HCT116 (cell line): ENCODE data around the gene ITGAL. TPM values are rescaled to one million over a fixed set of nuclear protein-coding genes. Genes with fewer than 3 reads are reported as not detected.

ENCODE experiments used
- ATAC-seq: fragments of 200-7000 bp; cut with Tn5 transposase; 2 replicates; pipeline ENCODE4 v1.9.1; 2020; ENCODE audit warnings: mild to moderate bottlenecking, moderate library complexity
- BruUV-seq: library from RNA; stranded (reverse); fragments of 400-500 nt; replicated peaks from 2 replicates; lab custom pipeline; 2021; lab: Mats Ljungman, UMichigan
- CTCF ChIA-PET: fragments of 300-600 bp; sonication (Branson Sonifier 250); formaldehyde crosslinking; loops from one replicate; lab custom pipeline; 2021; ENCODE audit warnings: antibody characterized with exemption; lab: Charles Lee
- POLR2A ChIA-PET: fragments of 300-600, 350-600 bp; sonication (Branson Sonifier 250); formaldehyde crosslinking; loops from one replicate; lab custom pipeline; 2021; ENCODE audit warnings: antibody characterized with exemption; lab: Charles Lee
- RAD21 ChIA-PET, 2 experiments: fragments of 300-600 bp; sonication (Branson Sonifier 250); formaldehyde crosslinking; loops; one replicate each; lab custom pipeline; 2023; ENCODE audit warnings: low total read pairs in 2 of 2; ENCODE audit not compliant: uncharacterized antibody in 2 of 2, unreplicated experiment in 2 of 2, low non-redundant PET in 1 of 2; lab: Charles Lee
- DNase-seq: peaks from one replicate; pipeline ENCODE4 v3.0.0-alpha.2; 2010; ENCODE audit warnings: low read depth, low spot score
- H2AFZ ChIP-seq: fragments of 200-600 bp; shearing (Covaris generic), sonication (generic); 2 replicates; pipeline ENCODE4 v1.6.1; 2017; ENCODE audit warnings: low read depth, mixed run types, mixed read lengths, antibody characterized with exemption, low read length; ENCODE audit not compliant: poor library complexity, severe bottlenecking
- H3K27ac ChIP-seq: 2 replicates; pipeline ENCODE4 v1.5.1; 2012; ENCODE audit warnings: low read depth, low read length
- H3K27me3 ChIP-seq: fragments of 200-600 bp; sonication (generic); 2 replicates; pipeline ENCODE4 v1.6.1; 2016; ENCODE audit warnings: mixed run types, low read length, mixed read lengths; ENCODE audit not compliant: insufficient read depth
- H3K36me3 ChIP-seq, 2 experiments: fragments of 200-500 bp in 1 of 2; fragments of 200-600 bp in 1 of 2; sonication (Bioruptor generic) in 1 of 2; sonication (generic) in 1 of 2; 2 replicates each; pipeline versions ENCODE4 v1.5.1 to v1.6.1; 2014 to 2016; ENCODE audit warnings: low read length in 2 of 2, inconsistent platforms in 1 of 2, mixed read lengths in 1 of 2, mixed run types in 1 of 2; ENCODE audit not compliant: insufficient read depth in 2 of 2, control insufficient read depth in 1 of 2
- H3K4me1 ChIP-seq, 2 experiments: fragments of 200-600 bp in 1 of 2; sonication (generic) in 1 of 2; 2 replicates each; pipeline versions ENCODE4 v1.5.1 to v1.6.1; 2012 to 2017; ENCODE audit warnings: low read length in 2 of 2, inconsistent platforms in 1 of 2, mild to moderate bottlenecking in 1 of 2, mixed read lengths in 1 of 2, mixed run types in 1 of 2, moderate library complexity in 1 of 2; ENCODE audit not compliant: insufficient read depth in 2 of 2, control insufficient read depth in 1 of 2
- H3K4me2 ChIP-seq: fragments of 200-600 bp; sonication (generic); 2 replicates; pipeline ENCODE4 v1.6.1; 2017; ENCODE audit warnings: mixed run types, low read length, mixed read lengths
- H3K4me3 ChIP-seq, 2 experiments: fragments of 200-600 bp in 1 of 2; sonication (generic) in 1 of 2; replicated peaks in 1 of 2; 2 replicates each; pipeline ENCODE4 v1.5.1; 2011 to 2016; ENCODE audit warnings: low read length in 2 of 2, control low read depth in 1 of 2, low read depth in 1 of 2, mild to moderate bottlenecking in 1 of 2, mixed read lengths in 1 of 2, mixed run types in 1 of 2
- H3K79me2 ChIP-seq: fragments of 200-600 bp; sonication (generic); 2 replicates; pipeline ENCODE4 v1.6.1; 2017; ENCODE audit warnings: mild to moderate bottlenecking, mixed run types, low read length, moderate library complexity, mixed read lengths; ENCODE audit not compliant: insufficient read depth
- H3K9ac ChIP-seq: fragments of 200-600 bp; sonication (generic); 2 replicates; pipeline ENCODE4 v1.6.1; 2016; ENCODE audit warnings: low read length, mixed read lengths
- H3K9me2 ChIP-seq: fragments of 200-600 bp; sonication (generic), shearing (Covaris generic); 2 replicates; pipeline ENCODE4 v1.6.1; 2017; ENCODE audit warnings: mixed run types, mild to moderate bottlenecking, moderate library complexity; ENCODE audit not compliant: insufficient read depth
- H3K9me3 ChIP-seq, 2 experiments: fragments of 200-500 bp in 1 of 2; fragments of 200-600 bp in 1 of 2; sonication (Bioruptor generic) in 1 of 2; sonication (generic) in 1 of 2; 2 replicates each; pipeline ENCODE4 v1.6.1; 2014 to 2017; ENCODE audit warnings: low read length in 2 of 2, mixed read lengths in 2 of 2, inconsistent platforms in 1 of 2, low read depth in 1 of 2, mild to moderate bottlenecking in 1 of 2, mixed run types in 1 of 2, moderate library complexity in 1 of 2; ENCODE audit not compliant: control insufficient read depth in 1 of 2, insufficient read depth in 1 of 2
- H4K20me1 ChIP-seq: fragments of 200-600 bp; sonication (generic), shearing (Covaris generic); 2 replicates; pipeline ENCODE4 v1.6.1; 2017; ENCODE audit warnings: mixed run types, mild to moderate bottlenecking, moderate library complexity; ENCODE audit not compliant: insufficient read depth
- CBX3 ChIP-seq: IDR thresholded peaks from 2 replicates; pipeline ENCODE4 v1.6.1; 2012; ENCODE audit warnings: low read depth
- CEBPB ChIP-seq: IDR thresholded peaks from 2 replicates; pipeline ENCODE4 v1.6.1; 2012; ENCODE audit warnings: low read depth
- EZH2 ChIP-seq: fragments of 200-600 bp; sonication (generic); IDR thresholded peaks from 2 replicates; pipeline ENCODE4 v1.6.1; 2017; ENCODE audit warnings: antibody characterized with exemption, mixed run types
- FOSL1 ChIP-seq: IDR thresholded peaks from 2 replicates; pipeline ENCODE4 v1.6.1; 2012; ENCODE audit warnings: low read depth
- RAD21 ChIP-seq: IDR thresholded peaks from 2 replicates; pipeline ENCODE4 v1.6.1; 2012; ENCODE audit warnings: low read depth, mild to moderate bottlenecking
- SIN3A ChIP-seq: IDR thresholded peaks from 2 replicates; pipeline ENCODE4 v1.6.1; 2012; ENCODE audit warnings: low read depth
- SP1 ChIP-seq: IDR thresholded peaks from 2 replicates; pipeline ENCODE4 v1.6.1; 2012; ENCODE audit warnings: low read depth
- TCF7L2 ChIP-seq: IDR thresholded peaks from 2 replicates; pipeline ENCODE4 v1.7.0; 2011; ENCODE audit warnings: borderline replicate concordance, inconsistent platforms; ENCODE audit not compliant: insufficient read depth, insufficient read length; ENCODE audit errors: extremely low read depth
- ZFX ChIP-seq: fragments of 450-650 bp; IDR thresholded peaks from 2 replicates; pipeline ENCODE4 v1.6.1; 2017
- ZNF274 ChIP-seq: fragments of 200-500 bp; sonication (Bioruptor generic); IDR thresholded peaks from 2 replicates; pipeline ENCODE4 v1.6.1; 2014; ENCODE audit warnings: mild to moderate bottlenecking, low read depth, low read length, inconsistent platforms
- intact Hi-C: fragments of 100-400 bp; cut with micrococcal nuclease; formaldehyde crosslinking; loops from 2 replicates; pipeline ENCODE4 v1.10.0; 2022
- total RNA-seq: library from RNA; stranded (reverse); gene quantifications from one replicate; pipeline ENCODE4 v1.2.1, GENCODE V29; 2021; ENCODE audit not compliant: unreplicated experiment
- TF ChIP-seq, protein P1 (sequence below): IDR thresholded peaks from 2 replicates; pipeline ENCODE4 v1.6.1; 2012; ENCODE audit warnings: low read depth

The ITGAL gene
- total RNA-seq, 1 experiment from 2014 or later, result 1.4 TPM

DNA sequence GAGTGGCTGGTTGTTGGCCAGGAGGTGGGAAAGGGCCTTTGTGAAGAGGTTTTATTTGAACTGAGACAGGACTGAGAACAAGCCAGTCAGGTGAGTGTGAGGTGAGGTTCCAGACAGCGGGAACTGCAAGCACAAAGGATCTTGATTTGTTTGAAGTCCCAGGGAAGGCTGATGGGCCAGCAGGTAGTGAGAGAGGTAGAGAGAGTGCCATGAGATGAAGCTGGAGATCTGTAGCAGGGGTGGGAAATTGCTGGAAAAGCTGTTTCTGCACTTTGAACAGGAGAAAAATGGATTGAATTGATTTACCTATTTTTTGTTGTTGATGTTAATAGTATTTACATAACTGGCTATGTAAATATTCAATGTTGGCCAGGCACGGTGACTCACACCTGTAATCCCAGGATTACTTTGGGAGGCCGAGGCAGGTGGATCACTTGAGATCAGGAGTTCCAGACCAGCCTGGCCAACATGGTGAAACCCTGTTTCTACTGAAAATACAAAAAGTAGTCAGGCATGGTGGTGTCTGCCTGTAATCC, 35.0 kb upstream of the ITGAL start:
- Histone ChIP-seq H3K79me2 (no peaks in the 10 kb centered on the region), H2AFZ (no peak overlapping the region), H3K27ac (no peak overlapping the region), H3K4me2 (no peak overlapping the region), H3K9me2 (no peaks in the 10 kb centered on the region), H3K4me3 (no peak overlapping the region), H3K9me3 (no peaks in the 10 kb centered on the region), H3K36me3 (no peaks in the 10 kb centered on the region), H3K9ac (no peak overlapping the region), H4K20me1 (no peaks in the 10 kb centered on the region), H3K27me3 (no peaks in the 10 kb centered on the region), H3K4me1 (no peaks in the 10 kb centered on the region)
- ATAC-seq (no peak), DNase-seq (no peak)
- no TSS peak for BruUV-seq
- CTCF ChIA-PET, result interaction anchor here (1.3 kb wide), 1 partner anchor 28 kb away, joined by 3 read pairs; no protein-coding TSS in a partner anchor
- RAD21 ChIA-PET, result no interaction called here
- no peak for TF ChIP-seq FOSL1
- no peak for TF ChIP-seq ZNF274
- TF ChIP-seq SP1, result no peak
- TF ChIP-seq EZH2, result no peak
- TF ChIP-seq TCF7L2, result no peak
- TF ChIP-seq CBX3, result no peak
- TF ChIP-seq, protein P1, sequence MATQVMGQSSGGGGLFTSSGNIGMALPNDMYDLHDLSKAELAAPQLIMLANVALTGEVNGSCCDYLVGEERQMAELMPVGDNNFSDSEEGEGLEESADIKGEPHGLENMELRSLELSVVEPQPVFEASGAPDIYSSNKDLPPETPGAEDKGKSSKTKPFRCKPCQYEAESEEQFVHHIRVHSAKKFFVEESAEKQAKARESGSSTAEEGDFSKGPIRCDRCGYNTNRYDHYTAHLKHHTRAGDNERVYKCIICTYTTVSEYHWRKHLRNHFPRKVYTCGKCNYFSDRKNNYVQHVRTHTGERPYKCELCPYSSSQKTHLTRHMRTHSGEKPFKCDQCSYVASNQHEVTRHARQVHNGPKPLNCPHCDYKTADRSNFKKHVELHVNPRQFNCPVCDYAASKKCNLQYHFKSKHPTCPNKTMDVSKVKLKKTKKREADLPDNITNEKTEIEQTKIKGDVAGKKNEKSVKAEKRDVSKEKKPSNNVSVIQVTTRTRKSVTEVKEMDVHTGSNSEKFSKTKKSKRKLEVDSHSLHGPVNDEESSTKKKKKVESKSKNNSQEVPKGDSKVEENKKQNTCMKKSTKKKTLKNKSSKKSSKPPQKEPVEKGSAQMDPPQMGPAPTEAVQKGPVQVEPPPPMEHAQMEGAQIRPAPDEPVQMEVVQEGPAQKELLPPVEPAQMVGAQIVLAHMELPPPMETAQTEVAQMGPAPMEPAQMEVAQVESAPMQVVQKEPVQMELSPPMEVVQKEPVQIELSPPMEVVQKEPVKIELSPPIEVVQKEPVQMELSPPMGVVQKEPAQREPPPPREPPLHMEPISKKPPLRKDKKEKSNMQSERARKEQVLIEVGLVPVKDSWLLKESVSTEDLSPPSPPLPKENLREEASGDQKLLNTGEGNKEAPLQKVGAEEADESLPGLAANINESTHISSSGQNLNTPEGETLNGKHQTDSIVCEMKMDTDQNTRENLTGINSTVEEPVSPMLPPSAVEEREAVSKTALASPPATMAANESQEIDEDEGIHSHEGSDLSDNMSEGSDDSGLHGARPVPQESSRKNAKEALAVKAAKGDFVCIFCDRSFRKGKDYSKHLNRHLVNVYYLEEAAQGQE, result no peak
- no peak for TF ChIP-seq SIN3A
- no peak for TF ChIP-seq ZFX
- TF ChIP-seq CEBPB, result no peak
- no peak for TF ChIP-seq RAD21
- POLR2A ChIA-PET, result interaction anchor here (0.9 to 1.0 kb wide), 2 partner anchors 20 to 166 kb away, joined by 5 to 8 read pairs; no protein-coding TSS in a partner anchor
- intact Hi-C loops, result no loop called here
